ENCODE measurements around the gene KRTAP5-9. TPM values are rescaled to one million over a fixed set of nuclear protein-coding genes. Genes with fewer than 3 reads are reported as not detected.
A peak's percentile ranks its signal among the peaks of the same experiment; 100 is the strongest.
"Not testable (repeated sequence)": the region's sequence is repeated elsewhere in the genome, so short reads cannot be mapped to it uniquely, and the experiment has no call there.

Gene KRTAP5-9
- total RNA-seq, 1 donor from 2014 or later, result 0.20 TPM

GRCh38 chr11:71580057-71581003 lies 32.1 kb downstream of the KRTAP5-9 start:
- H3K27ac Mint-ChIP-seq (ENCODE audit: unreplicated experiment), result no peak overlapping the region
- H3K4me1 Mint-ChIP-seq (ENCODE audit: low read depth), result peaks cover 8% of the 10 kb centered on the region
- peak; percentile 85 for TF ChIP-seq CTCF (IDR thresholded peaks at IDR 0.05)
- no peak overlapping the region for H3K4me3 Mint-ChIP-seq (ENCODE audit: unreplicated experiment)
- peaks cover 34% of the 10 kb centered on the region for H3K27me3 Mint-ChIP-seq (ENCODE audit: low read depth)
- H3K9me3 Mint-ChIP-seq (ENCODE audit: low read depth), result no peaks in the 10 kb centered on the region
- no peaks in the 10 kb centered on the region for H3K36me3 Mint-ChIP-seq (ENCODE audit: low read depth)
- no peak for DNase-seq (ENCODE audit: low spot score)

- DNase-seq (ENCODE audit: low spot score), result no peak
- Mint-ChIP-seq H3K36me3 (ENCODE audit: low read depth) (no peaks in the 10 kb centered on the region), H3K9me3 (ENCODE audit: low read depth) (no peaks in the 10 kb centered on the region), H3K27ac (ENCODE audit: unreplicated experiment) (no peak overlapping the region), H3K27me3 (ENCODE audit: low read depth) (peaks cover 36% of the 10 kb centered on the region), H3K4me1 (ENCODE audit: low read depth) (peaks cover 8% of the 10 kb centered on the region), H3K4me3 (ENCODE audit: unreplicated experiment) (no peak overlapping the region)
- no peak for TF ChIP-seq CTCF (IDR thresholded peaks at IDR 0.05)
Observed at GRCh38 chr11:71581826-71582225, 33.6 kb downstream of the KRTAP5-9 start.

- Mint-ChIP-seq H3K36me3 (ENCODE audit: low read depth) (no peaks in the 10 kb centered on the region), H3K4me3 (ENCODE audit: unreplicated experiment) (no peak within 1 kb of the TSS), H3K27ac (ENCODE audit: unreplicated experiment) (no peak within 1 kb of the TSS), H3K27me3 (ENCODE audit: low read depth) (peaks cover 40% of the 10 kb centered on the region), H3K4me1 (ENCODE audit: low read depth) (peaks cover 8% of the 10 kb centered on the region), H3K9me3 (ENCODE audit: low read depth) (no peaks in the 10 kb centered on the region)
- DNase-seq (ENCODE audit: low spot score), result no peak
- no peak for TF ChIP-seq CTCF (IDR thresholded peaks at IDR 0.05)
Observed at GRCh38 chr11:71582309-71582895, 34.2 kb downstream of the KRTAP5-9 start, which contains the start of gene KRTAP5-11. Gene KRTAP5-11 (minus strand): TSS chr11:71582875. CDS start chr11:71582837, 38 bp downstream.

GRCh38 chr11:71582969-71583368 lies 34.7 kb downstream of the KRTAP5-9 start:
- not testable (repeated sequence) for DNase-seq (ENCODE audit: low spot score); H3K36me3 Mint-ChIP-seq (ENCODE audit: low read depth); H3K4me3 Mint-ChIP-seq (ENCODE audit: unreplicated experiment); H3K27ac Mint-ChIP-seq (ENCODE audit: unreplicated experiment); H3K9me3 Mint-ChIP-seq (ENCODE audit: low read depth); H3K4me1 Mint-ChIP-seq (ENCODE audit: low read depth)
- H3K27me3 Mint-ChIP-seq (ENCODE audit: low read depth), result peaks cover 44% of the 10 kb centered on the region

- H3K9me3 Mint-ChIP-seq (ENCODE audit: low read depth); H3K27ac Mint-ChIP-seq (ENCODE audit: unreplicated experiment); H3K4me1 Mint-ChIP-seq (ENCODE audit: low read depth); DNase-seq (ENCODE audit: low spot score); H3K4me3 Mint-ChIP-seq (ENCODE audit: unreplicated experiment); H3K36me3 Mint-ChIP-seq (ENCODE audit: low read depth): not testable (repeated sequence)
- peaks cover 46% of the 10 kb centered on the region for H3K27me3 Mint-ChIP-seq (ENCODE audit: low read depth)
Observed at GRCh38 chr11:71585673-71586072, 37.5 kb downstream of the KRTAP5-9 start.

- H3K27me3 Mint-ChIP-seq (ENCODE audit: low read depth), result peaks cover 38% of the 10 kb centered on the region
- H3K4me1 Mint-ChIP-seq (ENCODE audit: low read depth); DNase-seq (ENCODE audit: low spot score); H3K4me3 Mint-ChIP-seq (ENCODE audit: unreplicated experiment); H3K27ac Mint-ChIP-seq (ENCODE audit: unreplicated experiment); H3K9me3 Mint-ChIP-seq (ENCODE audit: low read depth); H3K36me3 Mint-ChIP-seq (ENCODE audit: low read depth): not testable (repeated sequence)
Observed at GRCh38 chr11:71588314-71588713, 40.1 kb downstream of the KRTAP5-9 start.

All from chondrocyte (in vitro differentiated cells).